A549 (cell line): Measurements from ENCODE around the gene ZFYVE28.

Source experiments
- CBX8 ChIP-seq: fragments of 200-600 bp; sonication (generic); IDR thresholded peaks from 2 replicates; pipeline ENCODE4 v1.6.1; 2016
- EP300 ChIP-seq, 2 experiments: fragments of >200 bp; sonication (Bioruptor Twin); formaldehyde crosslinking; IDR thresholded peaks; 2 replicates in 1 of 2; 3 replicates in 1 of 2; pipeline ENCODE4 v1.6.1; 2016 to 2017
- FOSL2 ChIP-seq, 2 experiments: fragments of 450-650 bp in 1 of 2; fragments of >200 bp in 1 of 2; sonication (Bioruptor Twin) in 1 of 2; formaldehyde crosslinking; IDR thresholded peaks; 2 replicates each; pipeline versions ENCODE4 v1.5.0 to v1.6.1; 2016 to 2020; ENCODE audit warnings: mild to moderate bottlenecking in 1 of 2, moderate library complexity in 1 of 2
- HMGXB4 ChIP-seq: fragments of 250-450 bp; sonication (Bioruptor Pico); IDR thresholded peaks from 2 replicates; pipeline ENCODE4 v1.5.0; 2021; ENCODE audit warnings: mild to moderate bottlenecking, moderate library complexity, borderline replicate concordance

GRCh38 chr4:2257361-2258081 is 160.9 kb downstream of the ZFYVE28 start:
- TF ChIP-seq CBX8 (no peak), EP300 (IDR thresholded peaks at IDR 0.05) (no peak), FOSL2 (IDR thresholded peaks at IDR 0.05) (no peak), FOSL2 (CRISPR knock-in tag; IDR thresholded peaks at IDR 0.05) (no peak), HMGXB4 (no peak)
